GM18858 (cell line): ENCODE measurements around the gene CAPN9.

Source experiments
- ATAC-seq: cut with Tn5 transposase; IDR thresholded peaks from one replicate; pipeline ENCODE4 v1.9.1; 2021; ENCODE audit not compliant: unreplicated experiment

The CAPN9 gene

DNA sequence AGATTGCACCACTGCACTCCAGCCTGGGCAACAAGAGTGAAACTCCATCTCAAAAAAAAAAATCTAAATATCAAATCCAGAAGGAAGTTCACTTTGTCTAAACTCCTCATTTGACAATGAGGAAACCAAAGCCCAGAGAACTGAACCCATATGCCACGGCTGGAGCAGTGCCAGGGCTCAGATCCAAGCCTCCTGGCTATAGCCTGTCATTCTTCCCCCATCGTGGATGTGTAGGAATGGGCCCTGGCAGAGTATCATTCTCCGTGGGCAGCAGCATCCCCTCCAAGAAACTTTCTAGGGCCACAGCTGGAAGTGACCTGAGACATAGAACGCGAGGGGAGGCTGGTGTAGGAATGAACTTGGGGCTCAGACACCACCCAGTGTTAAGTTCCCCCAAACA lies 47.2 kb downstream of the CAPN9 start:
- ATAC-seq: no peak

DNA sequence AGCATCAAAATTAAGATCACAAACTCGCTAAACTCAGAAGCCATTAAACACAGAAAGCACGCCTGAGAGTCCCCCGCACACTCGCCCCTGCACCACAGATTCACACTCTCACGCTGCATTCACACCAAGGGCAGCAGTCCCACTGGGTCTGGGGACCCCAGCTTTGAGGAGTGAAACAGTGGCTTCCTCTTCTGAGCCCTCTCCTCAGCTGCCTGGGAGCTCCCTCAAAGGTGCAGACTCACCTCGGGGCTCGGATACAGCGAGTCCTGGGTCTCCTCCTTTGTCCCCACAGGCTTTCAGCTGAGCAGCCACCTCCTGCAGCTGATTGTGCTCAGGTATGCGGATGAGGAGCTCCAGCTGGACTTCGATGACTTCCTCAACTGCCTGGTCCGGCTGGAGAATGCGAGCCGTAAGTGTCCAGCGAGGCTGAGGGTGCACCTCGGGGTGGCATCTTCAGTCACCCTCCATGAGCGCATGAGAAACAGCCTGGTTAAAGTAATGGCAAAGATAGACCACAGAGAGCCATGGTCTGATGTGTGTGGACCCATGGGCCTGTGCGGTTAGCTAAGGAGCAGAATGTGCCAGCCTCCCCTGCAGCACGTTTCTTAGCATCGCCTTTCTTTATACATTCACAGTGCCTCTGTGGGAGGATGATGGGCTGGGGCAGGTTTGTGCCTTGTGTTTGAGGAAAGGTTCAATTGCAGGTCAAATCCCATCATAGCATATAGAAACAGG lies 47.9 kb downstream of the CAPN9 start:
- no peak for ATAC-seq

DNA sequence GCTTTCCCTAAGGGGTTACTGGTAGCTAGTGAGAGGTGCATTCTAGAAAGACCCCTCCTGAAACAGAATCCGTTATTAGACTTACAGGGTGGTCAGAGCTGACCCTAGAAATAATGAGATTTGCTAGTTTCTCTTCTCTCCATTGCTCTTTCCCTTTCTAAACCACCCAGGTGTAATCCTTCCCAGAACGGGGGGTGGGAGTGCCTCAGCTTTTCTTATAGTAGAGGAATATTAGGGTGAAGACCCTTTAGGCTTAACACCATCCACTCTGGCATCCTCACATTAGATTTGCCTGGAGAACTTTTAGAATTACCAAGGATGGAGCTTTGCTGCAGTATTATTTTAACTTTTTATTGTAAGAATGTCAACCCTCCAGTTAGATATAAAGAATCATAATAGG lies 49.4 kb downstream of the CAPN9 start:
- ATAC-seq: no peak

DNA sequence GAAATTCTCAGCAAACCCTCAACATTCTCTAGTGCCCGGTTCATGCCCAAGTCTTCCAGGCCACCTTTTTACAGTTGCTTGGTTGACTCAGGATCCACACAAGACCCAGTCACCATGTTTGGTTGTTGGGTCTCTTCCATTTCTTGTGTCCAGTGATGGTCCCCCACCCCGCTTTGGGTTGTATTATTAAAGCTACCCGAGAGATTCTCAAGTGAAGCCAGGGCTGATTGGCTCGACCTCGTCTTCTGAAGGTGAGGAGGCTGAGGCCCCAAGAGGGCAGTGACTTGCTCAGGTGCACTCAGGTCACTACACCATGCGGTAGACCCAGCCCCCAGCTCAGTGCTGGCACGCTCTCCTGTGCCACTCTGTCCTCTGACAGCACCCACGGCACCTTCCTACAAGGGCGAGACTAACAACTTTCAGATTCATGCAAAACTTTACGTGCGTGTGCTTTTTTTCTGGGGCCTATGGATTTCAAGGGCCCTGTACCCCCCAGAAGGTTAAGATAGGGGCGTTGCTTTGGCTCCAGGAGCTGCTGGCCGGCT lies 50.3 kb downstream of the CAPN9 start:
- ATAC-seq: no peak

DNA sequence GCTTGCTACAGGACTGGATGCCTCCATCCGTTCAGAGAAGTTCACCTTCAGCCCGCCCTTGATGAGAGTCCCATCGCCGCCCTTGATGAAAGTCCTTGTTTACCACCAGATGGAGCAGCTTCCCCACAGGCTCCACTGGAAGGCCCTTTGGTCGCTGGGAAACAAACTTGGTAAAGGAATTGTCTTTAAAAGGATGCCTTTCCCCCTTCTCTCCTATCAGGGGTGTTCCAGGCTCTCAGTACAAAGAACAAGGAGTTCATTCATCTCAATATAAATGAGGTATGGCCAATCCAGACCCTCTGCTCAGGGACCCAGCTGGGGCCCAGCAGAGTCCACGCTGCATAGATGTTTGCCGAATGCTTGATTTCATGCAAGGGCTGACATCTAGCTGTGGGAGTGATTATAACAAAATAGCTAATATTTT lies 50.8 kb downstream of the CAPN9 start:
- ATAC-seq: no peak

DNA sequence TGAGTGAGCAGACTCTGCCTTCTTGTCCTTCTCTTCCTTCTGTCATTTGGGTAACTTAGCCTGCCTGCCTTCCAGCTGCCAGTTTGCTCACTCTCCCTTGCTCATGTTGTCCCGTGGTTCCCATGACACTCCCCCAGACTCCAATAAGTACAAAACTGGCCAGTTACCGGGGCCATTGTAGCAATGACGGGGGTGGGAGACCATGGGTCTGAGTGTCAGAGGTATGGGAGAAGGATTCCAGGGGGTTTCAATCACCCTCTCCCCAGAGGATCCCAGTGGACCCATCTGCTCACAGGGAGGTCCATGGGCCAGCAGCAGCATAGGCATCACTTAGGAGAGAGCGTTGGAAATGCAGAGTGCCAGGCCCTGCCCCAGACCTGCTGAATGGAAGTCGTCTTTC lies 51.3 kb downstream of the CAPN9 start:
- no peak for ATAC-seq

DNA sequence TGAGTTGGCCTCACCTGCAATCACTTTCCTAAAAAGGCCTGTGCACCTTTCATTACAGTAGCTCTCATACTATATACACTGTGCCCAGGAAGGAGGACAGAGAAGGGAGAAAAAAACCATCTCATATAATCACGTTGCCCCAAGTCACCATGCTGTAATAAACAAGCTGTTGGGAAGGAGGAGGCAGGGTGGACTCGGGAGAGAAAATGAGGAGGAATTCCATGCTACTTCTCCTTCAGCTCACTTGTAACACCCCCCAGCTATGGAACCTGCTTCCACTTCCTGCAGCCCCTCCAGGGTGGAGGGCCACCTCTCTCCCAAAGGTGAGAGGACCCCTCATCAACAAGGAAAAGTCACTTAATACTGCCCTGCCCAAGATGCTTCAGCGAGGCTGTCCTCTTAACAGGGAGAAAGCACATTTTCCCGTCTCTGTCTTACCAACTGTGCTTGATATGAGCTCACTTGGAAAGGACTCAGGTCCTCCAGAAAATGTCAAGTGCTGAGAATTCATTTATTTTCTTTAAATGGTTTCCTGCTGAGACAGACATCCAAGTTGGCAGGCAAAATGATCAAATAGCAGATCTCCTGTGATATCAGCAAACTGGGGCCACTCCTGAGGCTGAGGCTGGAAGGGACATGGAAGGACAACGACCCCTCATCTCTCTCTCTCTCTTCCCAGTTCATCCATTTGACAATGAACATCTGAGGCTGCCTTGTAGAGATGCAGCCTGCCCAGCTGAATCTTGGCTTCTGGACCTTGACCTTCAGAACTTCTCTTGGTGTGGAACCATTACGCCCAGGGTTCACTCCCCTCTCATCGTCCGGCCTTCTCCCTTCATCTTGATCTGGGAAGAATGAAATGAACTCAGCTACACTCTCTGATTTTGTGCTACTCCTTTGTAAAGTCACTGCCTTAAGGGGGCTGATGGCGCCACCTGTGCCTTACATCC lies 54.0 kb downstream of the CAPN9 start:
- no peak for ATAC-seq

DNA sequence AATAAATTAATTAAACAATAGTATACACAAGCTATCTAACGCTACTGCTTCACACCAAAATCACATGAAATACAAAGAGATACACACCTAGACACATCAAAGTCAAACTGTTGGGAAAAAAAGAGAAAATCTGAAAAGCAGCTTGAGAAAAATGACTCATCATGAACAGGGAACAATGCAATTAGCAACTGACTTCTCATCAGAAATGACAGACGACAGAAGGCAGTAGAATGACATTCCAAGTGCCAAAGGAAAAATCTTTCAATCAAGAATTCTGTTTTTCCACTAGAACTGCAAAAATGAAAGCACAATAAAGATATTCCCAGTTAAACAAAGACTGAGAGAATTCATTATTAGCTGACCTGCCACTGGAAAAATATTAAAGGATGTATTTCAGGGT lies 57.2 kb downstream of the CAPN9 start:
- ATAC-seq: no peak

DNA sequence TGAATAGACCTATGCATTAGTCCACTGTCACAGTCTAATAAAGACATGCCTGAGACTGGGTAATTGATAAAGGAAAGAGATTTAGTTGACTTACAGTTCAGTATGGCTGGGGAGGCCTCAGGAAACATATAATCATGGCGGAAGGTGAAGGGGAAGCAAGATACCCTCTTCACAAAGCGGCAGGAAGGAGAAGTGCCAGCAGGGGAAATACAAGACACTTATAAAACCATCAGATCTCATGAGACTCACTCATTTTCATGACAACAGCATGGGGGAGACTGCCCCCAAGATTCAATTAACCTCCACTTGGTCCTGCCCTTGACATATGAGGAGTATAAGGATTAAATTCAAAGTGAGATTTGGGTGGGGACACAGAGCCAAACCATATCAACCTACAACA lies 59.4 kb downstream of the CAPN9 start:
- no peak for ATAC-seq

DNA sequence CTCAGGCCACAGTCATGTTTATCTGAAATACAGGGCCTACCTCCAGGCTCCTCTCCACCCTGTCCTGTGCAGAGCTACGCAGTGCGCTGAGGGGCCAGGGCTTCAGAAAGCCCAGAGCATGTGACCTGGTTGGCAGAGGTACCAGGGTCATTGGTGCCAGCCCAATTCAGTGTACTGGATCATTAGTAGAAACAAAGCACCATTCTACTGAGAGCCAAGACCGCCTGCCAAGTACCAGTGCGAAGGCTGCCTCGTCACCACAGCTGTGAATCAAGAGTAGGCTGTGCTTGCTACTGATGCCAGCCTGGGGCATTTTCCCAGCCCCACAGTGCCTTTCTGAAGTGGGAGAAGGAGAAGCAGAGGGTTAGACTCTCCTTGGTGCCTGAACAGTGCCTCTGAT lies 59.8 kb downstream of the CAPN9 start:
- ATAC-seq: no peak

DNA sequence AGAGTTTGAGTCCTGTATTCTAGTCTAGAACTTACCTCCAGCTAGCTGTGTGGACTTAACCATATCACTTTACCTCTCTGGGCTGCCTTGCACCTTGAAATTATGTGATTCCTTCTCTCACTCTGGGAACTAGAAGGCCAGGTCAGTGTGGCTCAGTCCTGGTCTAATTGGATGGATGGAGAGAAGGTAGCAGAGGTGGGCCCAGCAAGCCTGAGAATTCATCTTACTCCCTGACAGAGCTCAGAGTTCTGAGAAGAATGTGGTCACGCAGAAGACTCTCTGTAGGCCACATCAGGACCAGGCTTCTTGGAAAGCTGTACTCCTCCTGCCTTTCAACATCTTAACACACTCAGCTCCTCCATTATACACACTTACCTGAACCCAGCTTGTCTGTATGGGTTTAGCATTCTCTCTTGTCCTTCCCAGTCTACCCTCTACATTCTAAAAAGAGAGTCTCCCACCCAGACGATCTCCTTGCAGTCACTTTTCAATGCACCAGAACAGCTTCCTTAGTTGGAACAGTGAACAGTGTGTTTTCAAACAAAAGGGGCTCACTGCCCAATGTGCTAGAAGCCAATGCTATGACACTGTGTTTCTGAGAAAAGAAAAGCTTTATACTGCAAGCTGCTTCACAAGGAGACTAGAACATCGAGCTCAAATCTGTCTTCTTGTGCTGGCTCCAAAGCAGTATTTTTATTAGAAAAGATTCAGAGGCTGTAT lies 60.5 kb downstream of the CAPN9 start:
- no peak for ATAC-seq

DNA sequence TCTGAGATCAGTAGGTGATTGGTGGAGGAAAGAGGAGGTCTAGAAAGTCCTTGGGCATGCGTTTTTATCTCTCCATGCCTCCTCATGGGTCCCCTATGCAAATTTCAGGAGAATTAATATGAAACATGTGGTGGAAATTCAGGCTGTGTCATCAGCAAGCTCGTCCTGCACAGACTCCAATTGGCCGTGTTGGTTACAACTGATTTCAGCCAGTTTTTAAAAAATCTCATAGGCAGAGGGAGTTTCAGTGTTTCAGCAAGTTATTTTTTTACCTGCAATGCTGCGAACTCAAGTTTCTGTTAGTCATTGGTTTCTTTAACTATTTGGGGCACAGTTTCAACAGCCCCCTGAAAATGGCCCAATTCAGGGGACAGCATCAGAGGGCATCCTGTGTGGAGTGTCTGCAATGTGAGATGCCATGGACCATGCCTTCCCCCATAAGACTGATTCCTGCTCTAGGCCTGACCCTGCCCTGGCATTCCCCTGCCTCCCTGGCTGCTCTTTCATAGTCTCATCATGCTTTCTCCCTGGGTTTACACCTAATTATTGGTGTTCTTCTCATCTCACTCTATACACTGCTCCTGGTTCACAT lies 61.2 kb downstream of the CAPN9 start:
- ATAC-seq: no peak

DNA sequence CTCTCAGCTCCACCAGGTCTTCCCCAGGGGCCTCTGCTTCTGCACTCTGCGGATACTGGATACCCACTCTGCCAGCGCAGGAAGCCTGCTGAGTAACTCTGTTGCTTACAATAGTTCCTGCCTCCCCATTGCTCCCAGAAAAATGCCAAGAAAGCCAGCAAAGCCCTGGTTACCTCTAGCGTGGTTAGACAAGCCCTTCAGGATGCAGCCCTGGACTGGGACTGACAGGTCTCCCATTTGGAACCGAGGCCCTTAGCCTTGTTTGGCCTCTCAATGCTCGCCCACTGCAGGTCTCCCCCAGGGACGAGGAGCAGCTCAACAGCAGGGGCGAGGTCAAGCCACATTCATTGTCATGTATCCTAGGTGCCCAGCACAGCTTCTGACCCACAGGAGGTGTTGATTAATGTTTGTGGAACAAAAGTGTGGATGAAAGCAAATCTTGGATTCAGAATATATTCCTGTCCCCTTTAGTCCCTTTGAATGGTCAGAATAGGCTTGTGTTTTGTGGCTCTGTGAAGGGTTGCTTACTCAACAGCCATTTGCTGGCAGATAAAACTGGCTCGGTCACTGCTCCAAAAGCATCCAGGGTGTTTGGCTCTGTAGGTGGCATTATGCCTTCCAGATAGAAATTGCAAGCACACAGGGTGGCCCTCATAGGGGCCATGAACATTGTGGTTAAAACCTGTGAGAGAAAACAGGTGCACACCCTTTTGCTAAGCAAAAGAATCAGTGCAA lies 62.2 kb downstream of the CAPN9 start:
- no peak for ATAC-seq

DNA sequence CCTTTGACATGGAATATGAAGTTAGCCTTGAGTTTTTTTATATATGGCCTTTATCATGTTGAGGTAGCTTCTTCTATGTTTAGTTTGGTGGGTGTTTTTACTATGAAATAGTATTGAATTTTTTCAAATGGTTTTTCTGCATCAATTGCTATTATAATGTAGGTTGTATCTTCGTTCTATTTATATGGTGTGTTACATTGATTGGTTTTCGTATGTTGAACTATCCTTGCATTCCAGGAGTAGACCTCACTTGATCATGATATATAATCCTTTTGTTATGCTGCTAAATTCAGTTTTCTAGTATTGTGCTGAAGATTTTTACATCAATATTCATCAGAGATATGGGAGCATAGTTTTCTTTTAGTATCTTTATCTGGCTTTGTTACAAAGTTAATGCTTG lies 65.4 kb downstream of the CAPN9 start:
- no peak for ATAC-seq

DNA sequence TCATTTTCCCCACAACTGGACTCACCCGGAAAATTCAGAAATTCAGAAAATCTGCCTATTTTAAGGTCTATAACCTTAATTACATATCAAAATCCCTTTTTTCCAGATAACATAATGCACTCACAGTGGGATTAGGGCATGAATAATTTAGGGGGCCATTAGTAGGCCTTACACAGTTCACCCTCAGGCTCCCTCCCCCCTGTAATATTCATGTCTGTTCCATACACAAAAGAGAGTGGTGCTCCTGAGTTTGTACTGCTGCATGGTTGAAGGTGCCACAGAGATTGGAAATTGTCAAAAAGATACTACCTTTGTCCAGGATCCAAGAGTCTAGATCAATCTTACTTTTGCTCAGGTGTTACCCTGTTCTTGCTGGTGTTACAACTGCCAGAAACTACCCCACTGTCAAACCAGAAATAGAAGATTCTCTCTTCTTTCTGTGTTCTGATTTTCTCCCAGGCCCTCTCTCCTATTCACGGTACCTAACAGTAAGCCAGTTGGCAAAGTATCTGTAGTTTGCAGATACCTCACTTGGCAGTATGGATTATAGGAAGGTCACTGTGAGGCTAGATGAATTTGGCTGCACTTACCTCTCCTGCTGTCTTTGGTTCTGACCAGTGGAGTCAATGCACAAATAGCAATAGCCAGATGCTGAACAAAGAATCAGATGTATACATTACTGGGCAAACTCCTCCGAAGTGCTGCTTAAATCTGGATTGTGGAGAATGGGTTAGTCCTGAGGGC lies 67.9 kb downstream of the CAPN9 start:
- no peak for ATAC-seq

DNA sequence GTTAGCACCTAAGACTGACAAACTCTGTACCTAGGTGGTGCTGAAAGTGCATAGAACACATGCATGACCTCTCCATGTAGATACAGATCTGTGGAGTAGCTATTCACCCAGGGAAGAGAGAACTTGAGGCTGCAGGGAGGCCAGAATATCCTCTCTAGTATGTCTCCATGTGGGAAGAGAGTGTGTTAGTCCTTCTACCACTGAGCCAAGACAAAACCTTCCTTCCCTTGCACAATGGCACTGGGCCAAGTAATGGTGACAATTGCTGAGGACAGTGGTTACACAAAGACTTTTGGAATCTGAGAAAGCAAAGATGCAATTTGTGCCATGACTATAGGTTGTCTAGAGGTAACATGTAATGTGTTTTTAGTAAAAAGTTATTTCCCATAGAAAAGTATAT lies 68.8 kb downstream of the CAPN9 start:
- ATAC-seq: no peak

DNA sequence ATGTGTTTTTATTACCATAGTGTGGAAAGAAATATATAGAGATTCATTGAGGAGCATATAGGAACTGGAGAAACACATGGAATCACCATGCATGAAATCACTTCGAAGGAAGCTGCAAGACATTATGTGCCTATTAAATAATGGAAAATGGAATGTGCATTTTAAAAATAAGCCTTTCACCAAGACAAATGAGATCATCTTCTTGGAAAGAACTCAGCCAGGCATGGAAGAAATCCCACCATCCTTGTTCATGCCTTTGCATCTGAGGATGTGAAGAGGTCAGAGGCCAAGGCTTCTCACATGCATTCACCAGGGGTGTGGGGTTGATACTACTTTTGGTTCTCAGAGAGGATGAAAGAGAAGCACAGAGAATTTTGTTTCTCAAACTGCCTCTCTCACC lies 71.2 kb downstream of the CAPN9 start:
- no peak for ATAC-seq

DNA sequence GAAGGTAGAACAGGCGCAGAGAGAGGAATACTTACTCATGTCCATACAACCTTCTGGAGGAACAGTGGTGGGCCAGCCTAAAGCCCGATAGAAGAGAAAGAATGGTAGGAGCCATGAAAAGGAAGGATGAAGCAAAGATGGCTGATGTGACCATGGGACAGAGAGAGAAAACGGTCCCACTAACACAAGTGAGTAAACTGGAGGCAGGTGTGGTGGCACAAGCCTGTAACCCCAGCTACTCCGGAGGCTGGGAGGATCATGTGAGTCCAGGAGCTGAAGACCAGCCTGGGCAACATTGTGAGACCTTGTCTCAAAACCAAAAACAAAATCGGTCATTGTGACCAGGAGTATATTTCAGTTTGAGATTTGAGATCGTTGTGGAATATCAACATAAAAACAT lies 71.7 kb downstream of the CAPN9 start:
- no peak for ATAC-seq

DNA sequence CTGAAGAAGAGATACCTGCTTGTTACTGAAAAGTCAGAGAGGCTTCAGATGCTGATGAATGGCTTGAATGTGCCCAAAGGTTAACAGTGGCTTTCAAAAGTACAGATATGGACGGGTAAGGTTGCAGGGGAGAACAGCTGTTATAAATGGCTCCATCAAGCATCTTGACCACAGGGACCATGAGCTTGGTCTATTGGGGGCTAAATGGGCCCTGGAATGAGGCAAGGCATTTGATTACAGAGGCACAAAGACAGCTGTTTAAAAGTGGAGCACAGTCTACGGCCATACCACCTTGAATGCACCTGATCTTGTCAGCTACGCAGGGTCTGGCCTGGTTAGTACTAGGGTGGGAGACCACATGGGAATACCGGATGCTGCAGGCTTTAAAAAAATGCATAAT lies 72.8 kb downstream of the CAPN9 start:
- ATAC-seq: no peak

DNA sequence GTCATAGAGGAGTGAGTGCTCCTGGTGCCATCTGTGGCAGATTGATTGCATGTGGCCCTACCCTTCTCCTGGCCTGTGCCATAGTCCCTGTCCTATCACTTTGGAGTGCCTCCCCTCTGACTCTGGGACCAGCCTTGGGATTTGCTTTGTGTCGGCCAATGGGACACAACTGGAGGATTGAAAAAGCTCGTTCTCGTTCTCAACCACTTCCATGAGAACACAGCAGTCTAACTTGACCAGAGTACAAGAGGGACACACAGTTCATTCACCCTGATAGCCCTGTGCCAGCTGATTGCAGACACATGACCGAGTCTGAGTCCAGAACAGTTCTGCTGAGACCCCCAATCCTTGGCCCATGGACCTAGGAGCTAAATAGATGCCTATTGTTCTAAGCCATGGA lies 73.4 kb downstream of the CAPN9 start:
- no peak for ATAC-seq
